IMR-90 (cell line): ENCODE data around the gene AGPAT3. TPM values are rescaled to one million over a fixed set of nuclear protein-coding genes. Genes with fewer than 3 reads are reported as not detected.

Experiments used
- ATAC-seq: fragments of 200-7000 bp; cut with Tn5 transposase; 2 replicates; pipeline ENCODE4 v1.9.1; 2020; ENCODE audit warnings: low read depth, mild to moderate bottlenecking, moderate library complexity
- BruUV-seq: library from RNA; stranded (reverse); fragments of 400-500 nt; replicated peaks from 2 replicates; lab custom pipeline; 2021; lab: Mats Ljungman, UMichigan
- CTCF ChIA-PET: fragments of 300-600 bp; formaldehyde crosslinking; extraction: SDS; loops from one replicate; lab custom pipeline; 2021; ENCODE audit warnings: antibody characterized with exemption; lab: Yijun Ruan, JAX
- POLR2A ChIA-PET: fragments of 300-600 bp; sonication (Branson Sonifier 250); formaldehyde crosslinking; loops from one replicate; lab custom pipeline; 2022; ENCODE audit warnings: antibody characterized with exemption; ENCODE audit not compliant: unreplicated experiment; lab: Charles Lee
- DNase-seq: peaks from one replicate; pipeline ENCODE4 v3.0.0; 2013
- H2AFZ ChIP-seq: replicated peaks from 2 replicates; pipeline ENCODE3; 2013; ENCODE audit warnings: low read length, mild to moderate bottlenecking; ENCODE audit not compliant: poor library complexity
- H2AK5ac ChIP-seq: 2 replicates; pipeline ENCODE4 v1.6.1; 2013; ENCODE audit warnings: low read depth, low read length, inconsistent platforms
- H2AK9ac ChIP-seq: replicated peaks from 2 replicates; pipeline ENCODE3; 2013; ENCODE audit warnings: mild to moderate bottlenecking, low read depth, low read length, moderate library complexity; ENCODE audit not compliant: poor library complexity
- H2BK120ac ChIP-seq: 2 replicates; pipeline ENCODE4 v1.6.1; 2013; ENCODE audit warnings: low read depth, low read length, inconsistent platforms
- H2BK15ac ChIP-seq: 3 replicates; pipeline ENCODE4 v1.6.1; 2013; ENCODE audit warnings: low read depth, low read length, inconsistent platforms
- H2BK20ac ChIP-seq: 2 replicates; pipeline ENCODE4 v1.6.1; 2013; ENCODE audit warnings: low read depth, mild to moderate bottlenecking, inconsistent platforms, low read length, moderate library complexity
- H2BK5ac ChIP-seq: 2 replicates; pipeline ENCODE4 v1.6.1; 2013; ENCODE audit warnings: mild to moderate bottlenecking, low read depth, low read length, inconsistent platforms; ENCODE audit not compliant: poor library complexity, severe bottlenecking
- H3K14ac ChIP-seq: replicated peaks from 2 replicates; pipeline ENCODE4 v1.6.1; 2013; ENCODE audit warnings: low read depth, low read length, inconsistent platforms
- H3K18ac ChIP-seq: 2 replicates; pipeline ENCODE4 v1.6.1; 2013; ENCODE audit warnings: low read depth, low read length, control low read depth
- H3K23ac ChIP-seq: 2 replicates; pipeline ENCODE4 v1.6.1; 2013; ENCODE audit warnings: low read depth, low read length, inconsistent platforms
- H3K27ac ChIP-seq: 2 replicates; pipeline ENCODE4 v1.5.1; 2013; ENCODE audit warnings: mild to moderate bottlenecking, control low read depth, low read length; ENCODE audit not compliant: insufficient read depth
- H3K27me3 ChIP-seq: 2 replicates; pipeline ENCODE4 v1.6.1; 2013; ENCODE audit warnings: low read length; ENCODE audit not compliant: control insufficient read depth, insufficient read depth
- H3K36me3 ChIP-seq: 2 replicates; pipeline ENCODE4 v1.6.1; 2013; ENCODE audit warnings: low read length, mixed read lengths; ENCODE audit not compliant: control insufficient read depth, insufficient read depth
- H3K4ac ChIP-seq: 2 replicates; pipeline ENCODE4 v1.6.1; 2013; ENCODE audit warnings: low read depth, low read length, inconsistent platforms
- H3K4me1 ChIP-seq: 2 replicates; pipeline ENCODE4 v1.6.1; 2013; ENCODE audit warnings: low read length, mixed read lengths; ENCODE audit not compliant: control insufficient read depth, insufficient read depth
- H3K4me2 ChIP-seq: 2 replicates; pipeline ENCODE4 v1.6.1; 2013; ENCODE audit warnings: low read depth, mild to moderate bottlenecking, control low read depth, low read length, moderate library complexity
- H3K4me3 ChIP-seq: 2 replicates; pipeline ENCODE4 v1.5.1; 2013; ENCODE audit warnings: low read depth, mild to moderate bottlenecking, control low read depth, low read length, moderate library complexity; ENCODE audit not compliant: insufficient read depth
- H3K56ac ChIP-seq: 2 replicates; pipeline ENCODE4 v1.6.1; 2013; ENCODE audit warnings: low read length, inconsistent platforms; ENCODE audit not compliant: insufficient read depth; ENCODE audit errors: extremely low read depth
- H3K79me1 ChIP-seq, 2 experiments: 2 replicates each; pipeline ENCODE4 v1.6.1; 2013; ENCODE audit warnings: low read length in 2 of 2, inconsistent platforms in 1 of 2, low read depth in 1 of 2
- H3K9ac ChIP-seq: 2 replicates; pipeline ENCODE4 v1.6.1; 2013; ENCODE audit warnings: low read depth, low read length, control low read depth
- H3K9me1 ChIP-seq: 2 replicates; pipeline ENCODE4 v1.6.1; 2013; ENCODE audit warnings: low read length, inconsistent platforms; ENCODE audit not compliant: insufficient read depth
- H3K9me3 ChIP-seq: 2 replicates; pipeline ENCODE4 v1.6.1; 2013; ENCODE audit warnings: low read length; ENCODE audit not compliant: control insufficient read depth, insufficient read depth
- H4K20me1 ChIP-seq: 2 replicates; pipeline ENCODE4 v1.6.1; 2013; ENCODE audit warnings: low read length, inconsistent platforms; ENCODE audit not compliant: insufficient read depth
- H4K5ac ChIP-seq: 2 replicates; pipeline ENCODE4 v1.6.1; 2013; ENCODE audit warnings: mild to moderate bottlenecking, low read depth, low read length, control low read depth
- H4K8ac ChIP-seq, 2 experiments: 2 replicates each; pipeline ENCODE4 v1.6.1; 2013; ENCODE audit warnings: low read depth in 2 of 2, low read length in 2 of 2, control low read depth in 1 of 2, inconsistent platforms in 1 of 2
- H4K91ac ChIP-seq: 2 replicates; pipeline ENCODE4 v1.6.1; 2013; ENCODE audit warnings: low read depth, low read length, inconsistent platforms; ENCODE audit not compliant: insufficient read depth
- BHLHE40 ChIP-seq: fragments of 150-350 bp; IDR thresholded peaks from 2 replicates; pipeline ENCODE4 v1.6.1; 2016; ENCODE audit warnings: mild to moderate bottlenecking, low read depth, low read length
- CEBPB ChIP-seq: IDR thresholded peaks from 2 replicates; pipeline ENCODE4 v1.6.1; 2012; ENCODE audit warnings: low read depth, low read length, improper control_type of control experiment
- CHD1 ChIP-seq: IDR thresholded peaks from 2 replicates; pipeline ENCODE4 v1.6.1; 2012; ENCODE audit warnings: low read depth, low read length, improper control_type of control experiment
- CTCF ChIP-seq: conservative IDR thresholded peaks from 2 replicates; pipeline ENCODE4 v1.5.1; 2012; ENCODE audit warnings: mild to moderate bottlenecking, low read depth, low read length, improper control_type of control experiment
- ELK1 ChIP-seq: fragments of 150-350 bp; IDR thresholded peaks from 2 replicates; pipeline ENCODE4 v1.6.1; 2016; ENCODE audit warnings: low read depth, mild to moderate bottlenecking, low read length, moderate library complexity, borderline replicate concordance
- FOS ChIP-seq: fragments of 150-350 bp; IDR thresholded peaks from 2 replicates; pipeline ENCODE4 v1.6.1; 2016; ENCODE audit warnings: low read depth, low read length
- MAFK ChIP-seq: IDR thresholded peaks from 2 replicates; pipeline ENCODE4 v1.6.1; 2012; ENCODE audit warnings: low read depth, low read length, improper control_type of control experiment
- MAZ ChIP-seq: IDR thresholded peaks from 2 replicates; pipeline ENCODE4 v1.6.1; 2012; ENCODE audit warnings: low read depth, mild to moderate bottlenecking, low read length, improper control_type of control experiment, moderate library complexity, borderline replicate concordance
- MXI1 ChIP-seq: IDR thresholded peaks from 2 replicates; pipeline ENCODE4 v1.6.1; 2012; ENCODE audit warnings: low read depth, mild to moderate bottlenecking, low read length, moderate library complexity, borderline replicate concordance
- NFE2L2 ChIP-seq: fragments of 150-350 bp; IDR thresholded peaks from 2 replicates; pipeline ENCODE4 v1.6.1; 2016; ENCODE audit warnings: low read depth, mild to moderate bottlenecking, low read length
- POLR2A ChIP-seq: IDR thresholded peaks from 2 replicates; pipeline ENCODE4 v1.6.1; 2012; ENCODE audit warnings: mild to moderate bottlenecking, low read depth, low read length
- RAD21 ChIP-seq: IDR thresholded peaks from 2 replicates; pipeline ENCODE4 v1.6.1; 2012; ENCODE audit warnings: low read length, improper control_type of control experiment
- RCOR1 ChIP-seq: IDR thresholded peaks from 2 replicates; pipeline ENCODE4 v1.6.1; 2012; ENCODE audit warnings: mild to moderate bottlenecking, low read length, improper control_type of control experiment; ENCODE audit not compliant: insufficient replicate concordance
- RFX5 ChIP-seq: IDR thresholded peaks from 2 replicates; pipeline ENCODE4 v1.8.0; 2012; ENCODE audit warnings: low read depth, mild to moderate bottlenecking, low read length, moderate library complexity
- SMC3 ChIP-seq: fragments of 150-350 bp; IDR thresholded peaks from 2 replicates; pipeline ENCODE4 v1.6.1; 2016; ENCODE audit warnings: low read depth, mild to moderate bottlenecking, antibody characterized with exemption, low read length, moderate library complexity
- USF2 ChIP-seq: fragments of 150-350 bp; IDR thresholded peaks from 2 replicates; pipeline ENCODE4 v1.6.1; 2017; ENCODE audit warnings: mild to moderate bottlenecking, antibody characterized with exemption, low read length, low read depth
- WGBS, 2 experiments: methylation state at CpG; one replicate each; pipeline versions ENCODE4 v1.1.5 to v1.1.7; 2013; ENCODE audit warnings: missing lambda C conversion rate in 2 of 2; ENCODE audit not compliant: insufficient read length in 1 of 2; ENCODE audit errors: extremely low coverage in 2 of 2; 5-methylcytosine and 5-hydroxymethylcytosine counted together
- dilution Hi-C: fragments of 300-500 bp; cut with HindIII; formaldehyde crosslinking; loops from one replicate; pipeline ENCODE4 v1.14.3; 2018; ENCODE audit warnings: low sequenced_read_pairs; ENCODE audit not compliant: unreplicated experiment
- in situ Hi-C: fragments of 300-500 bp; cut with MboI; formaldehyde crosslinking; loops from 3 replicates; pipeline ENCODE4 v1.14.3; 2019; ENCODE audit warnings: low sequenced_read_pairs, inconsistent platforms, mixed read lengths
- intact Hi-C: fragments of 100-400 bp; cut with micrococcal nuclease; formaldehyde crosslinking; loops from 2 replicates; pipeline ENCODE4 v1.10.0; 2022
- polyA plus RNA-seq, 3 experiments: library from polyadenylated mRNA; depleted of rRNA; stranded (reverse); fragments of >200 nt; gene quantifications; 2 replicates each; pipeline ENCODE4 v1.2.3, GENCODE V29; 2012; ENCODE audit warnings: low replicate concordance in 1 of 3
- total RNA-seq: library from RNA; depleted of rRNA; stranded (reverse); fragments of >200 nt; gene quantifications from 2 replicates; pipeline ENCODE4 v1.2.3, GENCODE V29; 2012

The AGPAT3 gene
- total and polyA plus RNA-seq, 2 of the 4 experiments (the other 2 are of a cell fraction), result 27.1 to 38.7 TPM

- H3K9me3 ChIP-seq, result no peaks in the 10 kb centered on the region
- H2AFZ ChIP-seq, result no peak overlapping the region
- H3K27me3 ChIP-seq, result no peaks in the 10 kb centered on the region
- no peak overlapping the region for H2AK9ac ChIP-seq
- H3K9ac ChIP-seq, result no peak overlapping the region
- H3K4ac ChIP-seq, result no peak overlapping the region
- H3K79me1 ChIP-seq, result peaks cover 34 to 75% of the 10 kb centered on the region in 2 experiments
- no peak overlapping the region for H3K23ac ChIP-seq
- peaks cover 9% of the 10 kb centered on the region for H3K36me3 ChIP-seq
- H4K8ac ChIP-seq, result no peak overlapping the region
- H3K4me2 ChIP-seq, result no peak overlapping the region
- no TSS peak for BruUV-seq
- H3K4me3 ChIP-seq, result no peak overlapping the region
- H3K18ac ChIP-seq, result no peak overlapping the region
- H4K5ac ChIP-seq, result no peak overlapping the region
- peaks cover 8% of the 10 kb centered on the region; the same call in 1 of the 2 replicates for H3K9me1 ChIP-seq
- no peak overlapping the region for H2BK5ac ChIP-seq
- H2AK5ac ChIP-seq, result no peak overlapping the region
- in situ Hi-C loops (no loop called here), dilution Hi-C loops (no loop called here), intact Hi-C loops (no loop called here)
- DNase-seq, result no peak
- TF ChIP-seq USF2, result no peak
- no peak for TF ChIP-seq MAFK
- no peak for TF ChIP-seq CHD1
- TF ChIP-seq CEBPB, result no peak
- no peak for TF ChIP-seq BHLHE40
- TF ChIP-seq NFE2L2, result no peak
- no peak for TF ChIP-seq MXI1
- no peak for TF ChIP-seq SMC3
- no peak for TF ChIP-seq CTCF
- TF ChIP-seq RAD21, result no peak
- no peak for TF ChIP-seq RCOR1
- TF ChIP-seq RFX5, result no peak
- TF ChIP-seq ELK1, result no peak
- TF ChIP-seq MAZ, result no peak
- TF ChIP-seq POLR2A, result no peak
- no peak for TF ChIP-seq FOS
- H2BK120ac ChIP-seq, result no peak overlapping the region
- no peaks in the 10 kb centered on the region for H3K4me1 ChIP-seq
- no peak overlapping the region for H3K14ac ChIP-seq
- no peak overlapping the region for H2BK15ac ChIP-seq
- peaks cover 52% of the 10 kb centered on the region for H4K20me1 ChIP-seq
- ATAC-seq, result no peak
- no CpG with 5 or more reads among the region's 1 CpG for WGBS, 2 experiments
- POLR2A ChIA-PET, result no interaction called here
- H4K91ac ChIP-seq, result no peak overlapping the region
- H2BK20ac ChIP-seq, result no peak overlapping the region
- no peak overlapping the region for H3K27ac ChIP-seq
- H3K56ac ChIP-seq, result no peak overlapping the region
- CTCF ChIA-PET, result no interaction called here
Observed at GRCh38 chr21:43873673-43874072, 8.7 kb downstream of the AGPAT3 start.
